SIG-M5 (cell line): Measurements from ENCODE around the gene CACNA1E.
"Not testable (repeated sequence)": the region's sequence is repeated elsewhere in the genome, so short reads cannot be mapped to it uniquely, and the experiment has no call there.

Experiments
- DNase-seq: peaks from one replicate; lab custom pipeline; 2025; lab: John Stamatoyannopoulos, UW

Gene CACNA1E

GRCh38 chr1:181517181-181517875 is 34.0 kb downstream of the CACNA1E start:
- no peak for DNase-seq

GRCh38 chr1:181518152-181518551 is 34.8 kb downstream of the CACNA1E start:
- no peak for DNase-seq

GRCh38 chr1:181522864-181523263 is 39.5 kb downstream of the CACNA1E start:
- no peak for DNase-seq

- no peak for DNase-seq
Measured at GRCh38 chr1:181525104-181525721, 41.9 kb downstream of the CACNA1E start.

- DNase-seq: not testable (repeated sequence)
Measured at GRCh38 chr1:181528241-181528640, 44.9 kb downstream of the CACNA1E start.

GRCh38 chr1:181531441-181531840 is 48.1 kb downstream of the CACNA1E start:
- DNase-seq: no peak

- DNase-seq: no peak
Measured at GRCh38 chr1:181531951-181532600, 48.8 kb downstream of the CACNA1E start.

- DNase-seq: no peak
Measured at GRCh38 chr1:181538836-181539235, 55.5 kb downstream of the CACNA1E start.

- no peak for DNase-seq
Measured at GRCh38 chr1:181541458-181541857, 58.1 kb downstream of the CACNA1E start.

GRCh38 chr1:181541947-181542346 is 58.6 kb downstream of the CACNA1E start:
- DNase-seq: no peak

- not testable (repeated sequence) for DNase-seq
Measured at GRCh38 chr1:181542406-181542805, 59.1 kb downstream of the CACNA1E start.

- DNase-seq: no peak
Measured at GRCh38 chr1:181545395-181545794, 62.1 kb downstream of the CACNA1E start.

GRCh38 chr1:181548497-181548896 is 65.2 kb downstream of the CACNA1E start:
- no peak for DNase-seq

GRCh38 chr1:181551249-181551648 is 67.9 kb downstream of the CACNA1E start:
- DNase-seq: no peak

GRCh38 chr1:181551754-181552153 is 68.4 kb downstream of the CACNA1E start:
- no peak for DNase-seq

- DNase-seq: no peak
Measured at GRCh38 chr1:181554465-181554864, 71.1 kb downstream of the CACNA1E start.

GRCh38 chr1:181556631-181557030 is 73.3 kb downstream of the CACNA1E start:
- DNase-seq: no peak

GRCh38 chr1:181557313-181557712 is 74.0 kb downstream of the CACNA1E start:
- no peak for DNase-seq

- DNase-seq: no peak
Measured at GRCh38 chr1:181558416-181558815, 75.1 kb downstream of the CACNA1E start.

GRCh38 chr1:181559142-181559541 is 75.8 kb downstream of the CACNA1E start:
- DNase-seq: no peak

GRCh38 chr1:181562395-181562794 is 79.1 kb downstream of the CACNA1E start:
- no peak for DNase-seq

- no peak for DNase-seq
Measured at GRCh38 chr1:181568736-181569135, 85.4 kb downstream of the CACNA1E start.

- no peak for DNase-seq
Measured at GRCh38 chr1:181577475-181577874, 94.2 kb downstream of the CACNA1E start.
